ENCODE measurements around the gene EDAR. TPM values are rescaled to one million over a fixed set of nuclear protein-coding genes. Genes with fewer than 3 reads are reported as not detected.

Gene EDAR
- polyA plus RNA-seq, 1 of the 3 experiments (the other 2 are of a cell fraction) = not detected

DNA sequence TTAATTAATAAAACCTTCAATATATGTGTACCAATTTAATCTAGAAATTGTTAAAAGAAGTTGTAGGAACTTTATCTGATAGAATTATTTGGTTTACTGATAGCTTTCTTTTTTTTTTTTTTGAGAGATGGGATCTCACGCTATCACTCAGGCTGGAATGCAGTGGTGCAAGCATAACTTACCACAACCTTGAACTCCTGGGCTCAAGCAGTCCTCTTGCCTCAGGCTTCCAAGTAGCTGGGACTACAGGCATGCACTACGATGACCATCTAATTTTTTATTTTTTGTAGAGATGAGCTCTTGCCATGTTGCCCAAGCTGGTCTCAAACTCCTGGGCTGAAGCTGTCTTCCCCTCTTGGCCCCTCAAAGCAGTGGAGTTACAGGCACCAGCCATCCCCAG is 135.6 kb downstream of the EDAR start (continued):
- TF ChIP-seq RAD21 (IDR thresholded peaks at IDR 0.05; ENCODE audit: low read length) = no peak
- no peak for TF ChIP-seq POLR2AphosphoS5 (IDR thresholded peaks at IDR 0.05; ENCODE audit: low read depth, low read length)

DNA sequence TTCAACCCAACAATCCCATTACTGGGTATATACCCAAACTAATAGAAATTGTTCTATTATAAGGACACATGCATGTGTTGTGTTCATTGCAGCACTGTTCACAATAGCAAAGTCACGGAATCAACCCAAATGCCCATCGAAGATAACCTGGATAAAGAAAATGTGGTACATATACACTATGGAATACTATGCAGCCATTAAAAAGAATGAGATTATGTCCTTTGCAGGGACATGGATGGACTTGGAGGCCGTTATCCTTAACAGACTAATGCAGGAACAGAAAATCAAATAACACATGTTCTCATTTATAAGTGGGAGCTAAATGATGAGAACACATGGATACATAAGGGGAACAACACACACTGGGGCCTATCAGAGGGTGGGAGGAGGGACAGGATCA is 136.6 kb downstream of the EDAR start:
- Histone ChIP-seq H3K36me3 (replicated peaks in 1 of 2; ENCODE audit: control insufficient read depth in 1 of 2, insufficient read depth in 2 of 2, low read length in 1 of 2) (peaks cover 7 to 23% of the 10 kb centered on the region in 2 experiments), H3K27me3 (ENCODE audit: insufficient read depth) (no peaks in the 10 kb centered on the region), H3K27ac (ENCODE audit: low read depth in 2 of 2, low read length in 1 of 2) (no peak overlapping the region), H2AFZ (ENCODE audit: low read depth) (no peak overlapping the region), H3K79me2 (ENCODE audit: insufficient read depth) (no peaks in the 10 kb centered on the region), H3K9me3 (no peaks in the 10 kb centered on the region), H3K4me2 (no peak overlapping the region), H4K20me1 (ENCODE audit: insufficient read depth) (no peaks in the 10 kb centered on the region), H3K9me2 (no peaks in the 10 kb centered on the region), H3K9ac (no peak overlapping the region), H3K4me3 (ENCODE audit: low read depth in 2 of 2, low read length in 1 of 2) (no peak overlapping the region), H3K4me1 (ENCODE audit: control insufficient read depth in 1 of 2, insufficient read depth in 2 of 2, low read depth in 1 of 2, low read length in 1 of 2) (no peaks in the 10 kb centered on the region), H3F3A (replicated peaks; ENCODE audit: insufficient read depth) (peaks cover 26% of the 10 kb centered on the region)
- CTCF ChIA-PET = no interaction called here
- TF ChIP-seq EP300 (IDR thresholded peaks at IDR 0.05; ENCODE audit: borderline replicate concordance in 1 of 2, low read depth in 1 of 2, low read length in 1 of 2) (no peak), MEF2A (IDR thresholded peaks at IDR 0.05; ENCODE audit: borderline replicate concordance, low read depth) (no peak), EZH2phosphoT487 (IDR thresholded peaks at IDR 0.05; ENCODE audit: borderline replicate concordance, low read depth) (no peak), TEAD4 (IDR thresholded peaks at IDR 0.05; ENCODE audit: borderline replicate concordance, insufficient read depth) (no peak), FOSL2 (IDR thresholded peaks at IDR 0.05; ENCODE audit: borderline replicate concordance, low read depth) (no peak), JUND (IDR thresholded peaks at IDR 0.05) (no peak), MXI1 (IDR thresholded peaks at IDR 0.05; ENCODE audit: low read depth, low read length) (no peak), TAF1 (IDR thresholded peaks at IDR 0.05; ENCODE audit: borderline replicate concordance, low read depth, low read length) (no peak), RXRA (IDR thresholded peaks at IDR 0.05; ENCODE audit: borderline replicate concordance, low read depth) (no peak), FOXM1 (IDR thresholded peaks at IDR 0.05; ENCODE audit: low read depth) (no peak), RAD21 (IDR thresholded peaks at IDR 0.05; ENCODE audit: low read length) (no peak), RCOR1 (IDR thresholded peaks at IDR 0.05; ENCODE audit: low read length) (no peak), FOXJ3 (CRISPR knock-in tag; IDR thresholded peaks at IDR 0.05) (no peak)
- TF ChIP-seq, protein P1, sequence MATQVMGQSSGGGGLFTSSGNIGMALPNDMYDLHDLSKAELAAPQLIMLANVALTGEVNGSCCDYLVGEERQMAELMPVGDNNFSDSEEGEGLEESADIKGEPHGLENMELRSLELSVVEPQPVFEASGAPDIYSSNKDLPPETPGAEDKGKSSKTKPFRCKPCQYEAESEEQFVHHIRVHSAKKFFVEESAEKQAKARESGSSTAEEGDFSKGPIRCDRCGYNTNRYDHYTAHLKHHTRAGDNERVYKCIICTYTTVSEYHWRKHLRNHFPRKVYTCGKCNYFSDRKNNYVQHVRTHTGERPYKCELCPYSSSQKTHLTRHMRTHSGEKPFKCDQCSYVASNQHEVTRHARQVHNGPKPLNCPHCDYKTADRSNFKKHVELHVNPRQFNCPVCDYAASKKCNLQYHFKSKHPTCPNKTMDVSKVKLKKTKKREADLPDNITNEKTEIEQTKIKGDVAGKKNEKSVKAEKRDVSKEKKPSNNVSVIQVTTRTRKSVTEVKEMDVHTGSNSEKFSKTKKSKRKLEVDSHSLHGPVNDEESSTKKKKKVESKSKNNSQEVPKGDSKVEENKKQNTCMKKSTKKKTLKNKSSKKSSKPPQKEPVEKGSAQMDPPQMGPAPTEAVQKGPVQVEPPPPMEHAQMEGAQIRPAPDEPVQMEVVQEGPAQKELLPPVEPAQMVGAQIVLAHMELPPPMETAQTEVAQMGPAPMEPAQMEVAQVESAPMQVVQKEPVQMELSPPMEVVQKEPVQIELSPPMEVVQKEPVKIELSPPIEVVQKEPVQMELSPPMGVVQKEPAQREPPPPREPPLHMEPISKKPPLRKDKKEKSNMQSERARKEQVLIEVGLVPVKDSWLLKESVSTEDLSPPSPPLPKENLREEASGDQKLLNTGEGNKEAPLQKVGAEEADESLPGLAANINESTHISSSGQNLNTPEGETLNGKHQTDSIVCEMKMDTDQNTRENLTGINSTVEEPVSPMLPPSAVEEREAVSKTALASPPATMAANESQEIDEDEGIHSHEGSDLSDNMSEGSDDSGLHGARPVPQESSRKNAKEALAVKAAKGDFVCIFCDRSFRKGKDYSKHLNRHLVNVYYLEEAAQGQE (IDR thresholded peaks at IDR 0.05; ENCODE audit: low read depth, low read length) = no peak
- TF ChIP-seq, protein P2, sequence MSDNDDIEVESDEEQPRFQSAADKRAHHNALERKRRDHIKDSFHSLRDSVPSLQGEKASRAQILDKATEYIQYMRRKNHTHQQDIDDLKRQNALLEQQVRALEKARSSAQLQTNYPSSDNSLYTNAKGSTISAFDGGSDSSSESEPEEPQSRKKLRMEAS (IDR thresholded peaks at IDR 0.05; ENCODE audit: low read depth) = no peak
- TF ChIP-seq, protein P3, sequence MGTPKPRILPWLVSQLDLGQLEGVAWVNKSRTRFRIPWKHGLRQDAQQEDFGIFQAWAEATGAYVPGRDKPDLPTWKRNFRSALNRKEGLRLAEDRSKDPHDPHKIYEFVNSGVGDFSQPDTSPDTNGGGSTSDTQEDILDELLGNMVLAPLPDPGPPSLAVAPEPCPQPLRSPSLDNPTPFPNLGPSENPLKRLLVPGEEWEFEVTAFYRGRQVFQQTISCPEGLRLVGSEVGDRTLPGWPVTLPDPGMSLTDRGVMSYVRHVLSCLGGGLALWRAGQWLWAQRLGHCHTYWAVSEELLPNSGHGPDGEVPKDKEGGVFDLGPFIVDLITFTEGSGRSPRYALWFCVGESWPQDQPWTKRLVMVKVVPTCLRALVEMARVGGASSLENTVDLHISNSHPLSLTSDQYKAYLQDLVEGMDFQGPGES (IDR thresholded peaks at IDR 0.05; ENCODE audit: low read depth, low read length) = no peak
- TF ChIP-seq, protein P4, sequence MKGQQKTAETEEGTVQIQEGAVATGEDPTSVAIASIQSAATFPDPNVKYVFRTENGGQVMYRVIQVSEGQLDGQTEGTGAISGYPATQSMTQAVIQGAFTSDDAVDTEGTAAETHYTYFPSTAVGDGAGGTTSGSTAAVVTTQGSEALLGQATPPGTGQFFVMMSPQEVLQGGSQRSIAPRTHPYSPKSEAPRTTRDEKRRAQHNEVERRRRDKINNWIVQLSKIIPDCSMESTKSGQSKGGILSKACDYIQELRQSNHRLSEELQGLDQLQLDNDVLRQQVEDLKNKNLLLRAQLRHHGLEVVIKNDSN (IDR thresholded peaks at IDR 0.05; ENCODE audit: borderline replicate concordance, low read depth) = no peak
- 92% methylated on average over 3 of the region's 3 CpGs for WGBS (ENCODE audit: low lambda C conversion rate)
- no peak for DNase-seq
- POLR2A ChIA-PET = no interaction called here
